Mesendoderm (in vitro differentiated cells): ENCODE data around the gene LPIN3.
A peak's percentile ranks its signal among the peaks of the same experiment; 100 is the strongest.

ENCODE experiments used
- DNase-seq: peaks from one replicate; pipeline ENCODE4 v3.0.0; 2013
- H2AK5ac ChIP-seq: 2 replicates; pipeline ENCODE4 v1.6.1; 2013; ENCODE audit warnings: low read length, inconsistent platforms
- H2BK120ac ChIP-seq: 2 replicates; pipeline ENCODE4 v1.6.1; 2013; ENCODE audit warnings: low read depth, mild to moderate bottlenecking, low read length, moderate library complexity, mixed read lengths
- H2BK15ac ChIP-seq: replicated peaks from 2 replicates; pipeline ENCODE4 v1.6.1; 2013; ENCODE audit warnings: low read depth, mild to moderate bottlenecking, moderate library complexity
- H2BK5ac ChIP-seq: 2 replicates; pipeline ENCODE4 v1.6.1; 2013; ENCODE audit warnings: low read length, inconsistent platforms
- H3K18ac ChIP-seq: 2 replicates; pipeline ENCODE4 v1.6.1; 2013; ENCODE audit warnings: mild to moderate bottlenecking, low read length, mixed read lengths
- H3K23ac ChIP-seq: one replicate; pipeline ENCODE4 v1.6.1; 2013; ENCODE audit warnings: low read length
- H3K27ac ChIP-seq: 2 replicates; pipeline ENCODE4 v1.5.1; 2013; ENCODE audit warnings: low read depth, mild to moderate bottlenecking, inconsistent platforms, low read length, moderate library complexity
- H3K27me3 ChIP-seq: 2 replicates; pipeline ENCODE4 v1.6.1; 2013; ENCODE audit warnings: low read length, control low read depth, mild to moderate bottlenecking, inconsistent platforms; ENCODE audit not compliant: insufficient read depth, poor library complexity
- H3K36me3 ChIP-seq: 2 replicates; pipeline ENCODE4 v1.6.1; 2013; ENCODE audit warnings: low read length, inconsistent platforms; ENCODE audit not compliant: control insufficient read depth, insufficient read depth
- H3K4ac ChIP-seq: one replicate; pipeline ENCODE4 v1.6.1; 2013; ENCODE audit warnings: low read depth, mild to moderate bottlenecking, low read length, moderate library complexity
- H3K4me1 ChIP-seq: 2 replicates; pipeline ENCODE4 v1.6.1; 2013; ENCODE audit warnings: low read depth, low read length, inconsistent platforms; ENCODE audit not compliant: control insufficient read depth
- H3K4me2 ChIP-seq: 2 replicates; pipeline ENCODE4 v1.6.1; 2013; ENCODE audit warnings: low read length
- H3K4me3 ChIP-seq: 2 replicates; pipeline ENCODE4 v1.5.1; 2013; ENCODE audit warnings: mild to moderate bottlenecking, low read length
- H3K56ac ChIP-seq: one replicate; pipeline ENCODE4 v1.6.1; 2013; ENCODE audit warnings: low read length
- H3K79me1 ChIP-seq: 2 replicates; pipeline ENCODE4 v1.6.1; 2013; ENCODE audit warnings: low read length, inconsistent platforms
- H3K79me2 ChIP-seq: 2 replicates; pipeline ENCODE4 v1.6.1; 2013; ENCODE audit warnings: mild to moderate bottlenecking, low read length; ENCODE audit not compliant: control insufficient read depth, insufficient read depth
- H3K9ac ChIP-seq: 2 replicates; pipeline ENCODE4 v1.6.1; 2013; ENCODE audit warnings: low read length, inconsistent platforms
- H4K5ac ChIP-seq: one replicate; pipeline ENCODE4 v1.6.1; 2013; ENCODE audit warnings: low read length
- H4K8ac ChIP-seq: one replicate; pipeline ENCODE4 v1.6.1; 2013; ENCODE audit warnings: low read depth, mild to moderate bottlenecking, control low read depth, low read length, moderate library complexity
- WGBS: extraction: QIAGEN DNeasy Blood & Tissue Kit; methylation state at CpG from one replicate; pipeline ENCODE4 v1.1.7; 2013; ENCODE audit warnings: low lambda C conversion rate, missing lambda C conversion rate; ENCODE audit not compliant: insufficient coverage; ENCODE audit errors: extremely low coverage; 5-methylcytosine and 5-hydroxymethylcytosine counted together

Gene LPIN3

GRCh38 chr20:41364236-41364855 lies 23.7 kb downstream of the LPIN3 start:
- Histone ChIP-seq H2AK5ac (no peak overlapping the region), H3K4me2 (no peak overlapping the region), H3K27ac (no peak overlapping the region), H3K36me3 (no peaks in the 10 kb centered on the region), H3K56ac (no peak overlapping the region), H2BK120ac (no peak overlapping the region), H3K27me3 (peaks cover 10% of the 10 kb centered on the region), H3K4me3 (no peak overlapping the region), H4K5ac (no peak overlapping the region), H2BK15ac (no peak overlapping the region), H3K4ac (no peak overlapping the region), H2BK5ac (no peak overlapping the region), H4K8ac (no peak overlapping the region), H3K79me1 (no peaks in the 10 kb centered on the region), H3K18ac (no peak overlapping the region), H3K79me2 (no peaks in the 10 kb centered on the region), H3K23ac (no peak overlapping the region), H3K4me1 (no peaks in the 10 kb centered on the region), H3K9ac (no peak overlapping the region)
- DNase-seq: no peak
- WGBS: no CpG with 5 or more reads among the region's 13 CpGs

- Histone ChIP-seq H4K8ac (no peak overlapping the region), H3K27ac (no peak overlapping the region), H3K36me3 (no peaks in the 10 kb centered on the region), H2BK120ac (no peak overlapping the region), H3K56ac (no peak overlapping the region), H3K4me3 (no peak overlapping the region), H3K4me2 (peak overlapping the region; percentile 70), H3K9ac (peak overlapping the region; percentile 45), H2BK15ac (no peak overlapping the region), H3K4ac (no peak overlapping the region), H3K79me1 (no peaks in the 10 kb centered on the region), H3K23ac (no peak overlapping the region), H2AK5ac (no peak overlapping the region), H4K5ac (no peak overlapping the region), H3K27me3 (peaks cover 10% of the 10 kb centered on the region), H3K4me1 (no peaks in the 10 kb centered on the region), H3K18ac (no peak overlapping the region), H3K79me2 (no peaks in the 10 kb centered on the region), H2BK5ac (no peak overlapping the region)
- no peak for DNase-seq
- no CpG with 5 or more reads among the region's 19 CpGs for WGBS
These were observed 24.5 kb downstream of the LPIN3 start for GRCh38 chr20:41364967-41365765.

GRCh38 chr20:41365777-41366545 lies 25.3 kb downstream of the LPIN3 start:
- no CpG with 5 or more reads among the region's 76 CpGs for WGBS
- no peak overlapping the region for H3K4me3 ChIP-seq

GRCh38 chr20:41366546-41367392 lies 26.1 kb downstream of the LPIN3 start, which contains the start of gene EMILIN3:
EMILIN3 (minus strand) TSS chr20:41366818; CDS start chr20:41366634, 184 bp downstream.
- Histone ChIP-seq H3K79me1 (no peaks in the 10 kb centered on the region), H3K4ac (no peak within 1 kb of the TSS), H2AK5ac (no peak within 1 kb of the TSS), H3K56ac (peak within 1 kb of the TSS; percentile 90), H3K4me1 (no peaks in the 10 kb centered on the region), H3K18ac (peak within 1 kb of the TSS; percentile 34), H2BK15ac (no peak within 1 kb of the TSS), H3K36me3 (no peaks in the 10 kb centered on the region), H3K9ac (peak within 1 kb of the TSS; percentile 67), H3K27me3 (peaks cover 10% of the 10 kb centered on the region), H3K79me2 (no peaks in the 10 kb centered on the region), H3K4me2 (peak within 1 kb of the TSS; percentile 83), H3K27ac (no peak within 1 kb of the TSS), H4K8ac (no peak within 1 kb of the TSS), H2BK5ac (no peak within 1 kb of the TSS), H3K4me3 (peak within 1 kb of the TSS; percentile 20), H4K5ac (no peak within 1 kb of the TSS), H3K23ac (no peak within 1 kb of the TSS), H2BK120ac (no peak within 1 kb of the TSS)
- WGBS: no CpG with 5 or more reads among the region's 93 CpGs
- DNase-seq: peak; percentile 43

More at GRCh38 chr20:41365777-41366545, 25.3 kb downstream of the LPIN3 start:
- H2BK15ac ChIP-seq: no peak overlapping the region
- H2BK120ac ChIP-seq: no peak overlapping the region
- no peaks in the 10 kb centered on the region for H3K79me2 ChIP-seq
- no peak overlapping the region for H3K27ac ChIP-seq
- H4K8ac ChIP-seq: no peak overlapping the region
- H3K27me3 ChIP-seq: peaks cover 10% of the 10 kb centered on the region
- peak overlapping the region; percentile 70 for H3K4me2 ChIP-seq
- H3K9ac ChIP-seq: peak overlapping the region; percentile 53
- peak overlapping the region; percentile 90 for H3K56ac ChIP-seq
- H3K79me1 ChIP-seq: no peaks in the 10 kb centered on the region
- no peak overlapping the region for H4K5ac ChIP-seq
- H2BK5ac ChIP-seq: no peak overlapping the region
- H2AK5ac ChIP-seq: no peak overlapping the region
- no peak overlapping the region for H3K23ac ChIP-seq
- H3K4ac ChIP-seq: no peak overlapping the region
- H3K36me3 ChIP-seq: no peaks in the 10 kb centered on the region
- H3K18ac ChIP-seq: peak overlapping the region; percentile 34
- H3K4me1 ChIP-seq: no peaks in the 10 kb centered on the region
- DNase-seq: no peak

GRCh38 chr20:41367393-41367695 lies 26.7 kb downstream of the LPIN3 start:
- Histone ChIP-seq H3K23ac (no peak overlapping the region), H3K36me3 (no peaks in the 10 kb centered on the region), H3K4me3 (no peak overlapping the region), H2BK15ac (no peak overlapping the region), H3K4ac (no peak overlapping the region), H3K27ac (no peak overlapping the region), H3K4me2 (peak overlapping the region; percentile 83), H3K4me1 (no peaks in the 10 kb centered on the region), H4K5ac (no peak overlapping the region), H3K18ac (no peak overlapping the region), H3K27me3 (peaks cover 10% of the 10 kb centered on the region), H3K79me1 (no peaks in the 10 kb centered on the region), H3K56ac (peak overlapping the region; percentile 90), H4K8ac (no peak overlapping the region), H3K9ac (no peak overlapping the region), H2BK120ac (no peak overlapping the region), H2AK5ac (no peak overlapping the region), H2BK5ac (no peak overlapping the region), H3K79me2 (no peaks in the 10 kb centered on the region)
- DNase-seq: peak; percentile 23
- no CpG with 5 or more reads among the region's 13 CpGs for WGBS
